GM19238 (cell line): ENCODE data around the gene THSD4.

Experiments
- DNase-seq: peaks from one replicate; pipeline ENCODE4 v3.0.0; 2011; ENCODE audit warnings: low spot score; ENCODE audit not compliant: insufficient read length

THSD4 gene

DNA sequence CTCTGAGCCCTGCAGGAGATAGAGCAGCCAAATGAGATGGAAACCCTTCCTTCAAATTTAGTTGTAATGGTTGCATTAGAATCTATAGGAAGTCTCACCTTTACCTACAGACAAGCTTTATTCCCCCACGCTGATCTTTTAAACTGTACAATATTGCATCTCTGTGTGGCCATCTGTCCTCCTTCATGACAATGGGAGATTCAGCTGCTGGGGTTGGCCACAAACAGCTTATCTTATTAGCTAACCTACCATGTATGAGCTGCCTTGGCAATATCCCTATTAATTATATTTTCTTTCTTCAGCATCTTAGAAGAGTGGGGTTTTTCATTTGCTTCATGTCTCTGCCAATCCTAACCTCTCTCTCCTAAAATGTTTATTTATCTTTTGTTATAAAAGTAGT, 456.4 kb downstream of the THSD4 start:
- DNase-seq: no peak

DNA sequence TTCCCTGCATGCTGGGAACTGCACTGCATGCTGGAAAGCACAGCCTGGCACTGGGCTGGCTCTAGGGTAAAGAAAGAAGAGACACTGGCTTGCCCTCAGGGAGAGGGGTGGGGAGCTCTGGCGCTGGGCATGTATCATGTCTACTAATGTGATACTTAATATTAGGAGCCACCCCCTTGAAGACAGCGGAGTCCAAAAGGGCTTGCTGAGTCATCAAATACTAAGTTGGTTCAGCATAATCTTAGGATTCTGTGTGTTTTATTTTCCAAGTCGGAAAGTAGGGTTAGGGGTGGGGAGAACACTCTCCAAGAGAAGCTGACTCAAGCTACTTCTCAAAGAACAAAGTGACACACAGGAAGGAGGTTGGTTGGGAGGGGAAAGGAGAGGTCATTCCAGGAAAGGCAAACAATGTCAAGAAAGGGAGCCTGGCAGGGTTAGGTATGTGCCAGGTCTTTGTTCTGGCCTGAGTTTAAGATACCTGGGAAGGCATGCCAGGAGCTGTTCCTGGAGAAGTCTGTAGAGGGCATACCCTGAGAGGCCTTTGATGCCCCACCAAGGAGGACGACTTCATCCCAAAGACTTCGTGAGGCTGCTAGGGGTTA, 457.3 kb downstream of the THSD4 start:
- DNase-seq: no peak

DNA sequence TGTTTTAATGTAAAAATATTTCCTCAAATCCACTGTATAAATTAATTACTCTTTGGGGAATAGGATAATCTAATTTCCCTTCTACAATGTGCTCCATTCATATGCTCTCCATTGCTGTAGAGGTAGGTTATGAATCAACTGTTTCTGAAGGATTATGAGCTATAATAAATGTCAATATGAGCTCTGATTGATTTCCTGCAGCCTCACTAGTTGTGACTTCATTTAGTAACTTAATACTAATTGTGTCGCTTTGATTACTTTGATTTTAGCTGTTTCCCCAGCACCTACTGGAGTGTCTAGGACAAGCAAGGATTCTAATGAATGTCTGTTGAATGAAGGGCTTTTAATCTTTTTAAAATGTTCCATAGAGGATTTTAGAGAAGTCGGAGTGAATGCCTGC, 458.3 kb downstream of the THSD4 start:
- no peak for DNase-seq

DNA sequence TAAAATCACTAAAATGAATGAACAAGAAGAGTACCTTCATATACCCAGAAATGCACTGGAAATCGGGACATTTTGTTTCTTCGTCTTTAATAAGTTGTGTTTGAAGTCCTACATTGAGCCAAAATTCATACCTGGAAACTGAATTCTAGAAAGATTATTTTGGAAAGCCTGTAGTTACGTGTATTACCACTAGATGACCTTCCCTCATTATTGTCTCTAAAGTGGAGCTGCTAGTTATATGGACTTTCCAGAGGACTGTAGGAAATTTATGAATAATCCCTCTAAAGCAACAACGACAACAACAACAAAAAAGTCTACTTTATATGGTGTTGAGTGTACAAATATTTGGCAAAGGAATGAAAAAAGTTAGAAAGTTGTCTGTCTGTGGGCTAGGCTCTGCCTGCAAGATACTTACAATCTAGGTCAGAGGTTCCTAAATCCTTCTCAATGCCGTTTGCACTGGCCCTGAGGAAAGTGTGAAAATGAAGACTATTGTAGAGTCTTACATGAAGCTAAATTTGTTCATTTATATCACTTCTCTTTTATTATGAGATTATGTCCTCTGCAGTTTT, 460.3 kb downstream of the THSD4 start:
- no peak for DNase-seq

DNA sequence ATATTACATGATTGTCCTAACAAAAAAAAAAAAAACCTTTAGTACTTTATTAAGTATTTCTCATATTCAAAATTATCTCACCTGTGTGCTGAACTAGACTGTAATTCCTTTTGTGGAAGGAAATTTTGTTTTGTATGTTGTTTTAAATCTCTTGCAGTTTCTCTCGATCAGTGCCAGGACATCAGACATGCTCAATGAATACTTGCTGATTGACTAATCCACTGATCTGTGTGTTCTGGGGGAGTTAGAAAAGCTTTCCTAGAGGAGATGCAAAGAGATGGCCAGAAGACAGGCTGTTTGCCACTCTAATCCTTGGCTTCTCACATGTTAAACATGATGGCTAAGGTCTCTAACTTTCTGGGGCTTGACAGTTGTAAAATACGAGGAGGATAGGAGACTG, 461.8 kb downstream of the THSD4 start:
- DNase-seq: no peak

DNA sequence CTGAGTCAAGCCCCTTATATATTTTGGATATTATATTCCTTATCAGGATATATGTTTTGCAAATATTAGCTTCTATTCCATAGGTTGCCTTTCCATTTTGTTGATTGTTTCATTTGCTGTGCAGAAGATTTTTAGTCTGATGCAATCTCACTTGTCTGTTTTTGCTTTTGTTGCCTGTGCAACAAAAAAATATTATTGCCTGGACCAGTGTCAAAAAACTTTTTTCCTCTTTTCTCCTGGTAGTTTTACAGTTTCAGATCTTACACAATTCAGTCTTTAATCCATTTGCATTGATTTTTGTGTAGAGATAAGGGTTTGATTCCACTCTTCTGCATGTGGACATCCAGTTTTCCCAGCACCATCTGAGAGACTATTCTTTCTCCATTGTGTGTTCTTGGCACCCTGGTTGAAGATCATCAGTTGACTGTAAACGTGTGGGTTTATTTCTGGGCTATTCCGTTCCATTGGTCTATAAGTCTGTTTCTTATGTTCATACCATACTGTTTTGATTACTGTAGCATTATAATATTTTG, 466.2 kb downstream of the THSD4 start:
- no peak for DNase-seq

GRCh38 chr15:71585159-71585558, 469.9 kb downstream of the THSD4 start:
- DNase-seq: no peak

GRCh38 chr15:71586463-71586862, 471.2 kb downstream of the THSD4 start:
- no peak for DNase-seq

GRCh38 chr15:71588746-71589145, 473.5 kb downstream of the THSD4 start:
- no peak for DNase-seq

- no peak for DNase-seq
These were observed 475.8 kb downstream of the THSD4 start for GRCh38 chr15:71591057-71591456.

- DNase-seq: no peak
These were observed 476.9 kb downstream of the THSD4 start for GRCh38 chr15:71592203-71592602.

- no peak for DNase-seq
These were observed 480.7 kb downstream of the THSD4 start for GRCh38 chr15:71595846-71596553.

DNA sequence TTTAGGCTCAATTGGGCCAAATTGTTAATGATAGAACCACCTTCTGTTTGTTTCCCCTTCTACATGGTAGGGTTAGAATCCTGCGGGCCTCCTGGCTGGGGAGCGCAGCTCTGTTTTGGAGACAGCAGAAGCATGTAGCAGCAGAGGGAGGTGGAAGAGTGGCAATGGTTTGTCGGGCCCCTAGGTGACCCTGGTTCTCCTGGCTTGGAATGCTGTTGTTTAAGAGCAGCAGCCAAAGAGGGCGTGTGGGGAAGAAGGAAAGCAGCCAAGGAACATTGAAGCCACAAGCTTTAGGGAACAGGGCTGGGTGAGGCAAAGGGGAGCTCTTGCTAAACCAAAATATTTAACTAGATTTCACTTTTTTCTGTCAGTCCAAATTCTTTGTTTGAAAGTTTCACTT, 481.4 kb downstream of the THSD4 start:
- no peak for DNase-seq

- DNase-seq: no peak
These were observed 481.9 kb downstream of the THSD4 start for GRCh38 chr15:71597126-71597525.

DNA sequence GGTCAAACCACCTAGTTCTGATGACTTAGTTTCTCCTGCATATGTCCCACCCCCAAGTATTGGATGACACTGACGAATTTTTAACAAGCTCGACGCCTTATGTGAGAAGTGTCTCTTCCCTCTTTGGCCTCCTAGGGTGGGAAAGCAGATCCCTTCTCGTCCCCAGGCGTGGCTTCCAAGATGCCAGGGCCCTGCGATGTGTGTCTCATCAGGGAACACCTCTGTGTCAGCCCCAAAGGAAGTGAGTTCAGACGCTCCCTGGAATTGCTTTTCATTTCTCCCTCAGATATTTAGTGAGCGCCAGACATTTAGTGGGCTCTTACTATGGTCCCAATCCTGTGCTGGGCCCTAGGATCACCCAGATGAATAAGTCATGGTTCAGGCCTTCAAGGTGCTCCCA, 482.4 kb downstream of the THSD4 start:
- no peak for DNase-seq

DNA sequence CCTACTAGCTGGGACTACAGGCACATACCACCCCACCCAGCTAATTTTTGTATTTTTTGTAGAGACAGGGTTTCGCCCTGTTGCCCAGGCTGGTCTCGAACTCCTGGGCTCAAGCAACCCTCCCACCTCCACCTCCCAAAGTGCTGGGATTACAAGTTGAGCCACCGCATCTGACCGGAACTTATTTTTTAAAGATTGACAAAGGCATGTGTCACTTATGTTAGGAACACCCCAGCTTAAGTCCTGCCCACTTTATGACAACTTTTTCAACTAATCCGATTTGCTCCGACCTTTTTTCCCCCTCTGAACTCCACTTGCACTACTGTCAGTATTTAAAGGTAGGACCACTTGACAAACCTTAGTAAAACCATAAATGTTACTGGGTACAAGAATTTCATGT, 483.5 kb downstream of the THSD4 start:
- no peak for DNase-seq

DNA sequence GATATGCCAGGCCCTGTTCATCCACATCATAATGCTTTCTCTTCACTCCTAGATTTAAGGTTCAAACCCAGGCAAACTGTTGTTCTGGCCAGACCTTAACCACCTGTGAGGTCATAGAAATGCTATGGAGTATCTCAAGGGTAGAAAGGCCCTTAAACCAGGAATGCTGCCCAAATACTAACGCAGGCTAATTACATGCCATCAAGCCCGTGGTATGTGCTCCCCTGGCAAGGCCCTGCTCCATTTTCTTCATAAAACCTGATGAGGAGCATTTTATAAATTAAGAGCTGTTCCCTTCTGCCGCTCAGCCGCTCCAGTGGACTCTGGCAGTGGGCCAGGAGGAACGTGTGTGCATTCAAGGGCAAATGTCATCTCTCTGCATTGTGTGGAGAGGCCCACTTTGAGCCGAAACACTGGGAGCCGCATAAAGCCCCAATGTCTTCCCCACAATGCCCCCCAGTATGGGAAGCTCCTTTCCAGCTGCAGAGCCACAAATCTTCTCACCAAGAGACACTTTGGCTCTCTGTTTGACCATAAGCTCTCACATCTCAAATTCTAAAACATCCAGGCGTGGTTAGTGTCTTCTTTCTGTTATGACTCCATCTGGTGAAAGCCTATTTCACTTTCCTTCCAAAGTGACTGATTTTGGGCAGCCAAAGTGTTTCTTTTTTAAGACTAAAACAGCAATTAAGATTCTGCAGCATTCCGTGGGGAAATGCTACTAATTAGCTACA, 484.3 kb downstream of the THSD4 start:
- no peak for DNase-seq

DNA sequence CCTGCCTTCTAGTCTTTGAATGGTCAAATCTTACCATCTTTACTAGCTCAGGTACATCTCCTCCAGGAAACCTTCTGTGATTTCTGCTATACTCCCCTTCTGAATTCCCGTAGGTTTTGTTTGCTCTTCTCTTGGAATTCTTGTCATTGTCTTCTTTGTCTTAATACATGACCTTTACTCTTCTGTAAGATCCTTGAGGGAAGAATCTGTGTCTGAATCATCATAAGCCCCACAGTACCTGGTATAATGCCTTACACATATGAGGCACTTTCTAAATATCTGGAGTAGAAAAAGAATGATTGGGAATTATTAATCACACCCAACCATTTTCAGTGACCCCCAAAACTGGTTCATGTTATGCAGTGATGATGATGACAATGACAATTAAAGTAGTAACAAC, 485.0 kb downstream of the THSD4 start:
- no peak for DNase-seq

DNA sequence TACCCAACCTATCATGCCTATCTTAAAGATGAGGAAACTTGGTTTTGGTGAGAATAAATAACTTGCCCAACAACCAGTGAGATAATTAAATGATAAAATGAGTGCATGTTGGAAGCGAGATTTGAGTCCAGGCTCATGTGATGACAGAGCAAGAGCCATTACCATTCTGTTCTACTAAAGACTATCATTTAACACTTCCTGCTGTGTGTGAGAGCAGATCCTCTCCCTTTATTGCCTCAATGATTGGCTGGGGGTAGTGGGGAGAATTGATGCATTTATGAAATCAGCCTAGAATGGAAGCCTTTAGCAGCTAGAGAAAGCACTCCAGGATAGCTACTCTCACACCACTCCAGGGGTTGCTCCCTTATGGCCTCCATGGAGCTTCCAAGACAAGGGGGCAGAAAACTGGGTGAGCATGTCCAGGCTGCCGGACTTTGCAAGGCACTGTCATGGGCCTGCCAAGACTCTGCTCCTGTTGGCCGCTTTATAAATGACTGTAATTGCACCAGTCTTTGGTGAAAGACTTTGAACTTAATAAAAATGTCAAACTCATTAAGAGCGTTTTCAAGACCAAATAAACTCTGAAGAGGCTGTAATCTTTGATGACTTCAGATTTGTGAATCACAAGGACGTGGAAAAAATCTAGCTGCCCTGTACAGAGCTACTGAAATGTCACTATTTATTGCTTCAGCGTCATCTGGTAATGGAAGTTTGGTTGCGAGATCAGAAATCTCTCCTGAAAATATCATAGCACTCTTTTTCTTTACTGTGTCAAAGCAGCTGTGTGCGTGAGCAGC, 486.0 kb downstream of the THSD4 start:
- no peak for DNase-seq

DNA sequence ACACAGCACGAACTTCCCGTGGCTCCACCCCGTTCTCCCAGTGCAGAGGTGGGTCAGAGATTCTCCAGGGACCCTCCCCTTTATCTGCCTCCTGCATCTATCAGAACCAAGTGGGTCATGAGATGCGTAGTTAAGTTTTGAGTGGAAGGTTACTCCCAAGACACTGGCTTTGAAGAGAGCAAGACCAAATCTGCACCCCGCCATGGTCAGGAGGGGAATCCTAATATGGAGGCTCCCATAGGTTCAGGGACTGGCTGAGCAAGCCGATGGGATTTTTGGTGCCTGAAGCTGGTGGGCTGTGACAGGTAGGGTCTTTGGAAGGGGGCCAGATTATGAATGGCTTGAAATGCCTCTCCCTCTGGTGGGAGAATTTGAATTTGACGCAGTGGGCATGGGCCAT, 488.1 kb downstream of the THSD4 start:
- no peak for DNase-seq

GRCh38 chr15:71607383-71607782, 492.1 kb downstream of the THSD4 start:
- DNase-seq: no peak
